C1 segment of cervical spinal cord (tissue), 14 donors: ENCODE measurements around the gene HCFC1R1.

Experiments
- DNase-seq, 14 donors: peaks; one replicate each; lab custom pipeline; 2025; lab: John Stamatoyannopoulos, UW

The HCFC1R1 gene

GRCh38 chr16:3020247-3020603, 3.5 kb downstream of the HCFC1R1 start, which contains the start of gene TNFRSF12A:
Gene TNFRSF12A, plus strand, starts transcription at chr16:3020368. Its CDS starts 30 bp downstream, at chr16:3020398.
- peak in 11 of 14 donors; percentile 19 to 66 (median 39) for DNase-seq

- DNase-seq, result no peak
Observed at GRCh38 chr16:3019594-3020246, 4.0 kb downstream of the HCFC1R1 start.

GRCh38 chr16:3017794-3018506, 5.8 kb downstream of the HCFC1R1 start, which contains the start of gene CLDN6:
Gene CLDN6, minus strand, starts transcription at chr16:3018183. Its CDS starts 2,162 bp downstream, at chr16:3016021.
- no peak for DNase-seq

GRCh38 chr16:3017344-3017743, 6.4 kb downstream of the HCFC1R1 start:
- no peak for DNase-seq

- DNase-seq, result no peak
Observed at GRCh38 chr16:3015865-3016521, 7.7 kb downstream of the HCFC1R1 start.

- no peak for DNase-seq
Observed at GRCh38 chr16:3014971-3015370, 8.8 kb downstream of the HCFC1R1 start.

GRCh38 chr16:3013998-3014690, 9.6 kb downstream of the HCFC1R1 start:
- DNase-seq, result no peak

GRCh38 chr16:3013491-3013951, 10.2 kb downstream of the HCFC1R1 start:
- no peak for DNase-seq

GRCh38 chr16:3012828-3013420, 10.8 kb downstream of the HCFC1R1 start, which contains the start of gene CLDN9:
Gene CLDN9, plus strand, starts transcription at chr16:3012923. Its CDS starts 440 bp downstream, at chr16:3013363.
- DNase-seq, result no peak

GRCh38 chr16:3012246-3012645, 11.5 kb downstream of the HCFC1R1 start:
- DNase-seq, result no peak

- DNase-seq, result no peak
Observed at GRCh38 chr16:3010510-3010909, 13.2 kb downstream of the HCFC1R1 start.

GRCh38 chr16:3009568-3010390, 14.0 kb downstream of the HCFC1R1 start:
- no peak for DNase-seq

- DNase-seq, result no peak
Observed at GRCh38 chr16:3008690-3009037, 15.1 kb downstream of the HCFC1R1 start.

GRCh38 chr16:3007957-3008689, 15.6 kb downstream of the HCFC1R1 start:
- peak in 2 of 14 donors; percentile 19 to 23 for DNase-seq

GRCh38 chr16:3007059-3007956, 16.4 kb downstream of the HCFC1R1 start:
- no peak for DNase-seq

GRCh38 chr16:3004781-3005284, 18.9 kb downstream of the HCFC1R1 start:
- peak in 2 of 14 donors; percentile 6 to 61 for DNase-seq

- no peak for DNase-seq
Observed at GRCh38 chr16:3004319-3004718, 19.4 kb downstream of the HCFC1R1 start.

- peak; percentile 72 to 99 (median 95) for DNase-seq
Observed at GRCh38 chr16:3003582-3004270, 20.0 kb downstream of the HCFC1R1 start.
